Endothelial cell of umbilical vein (primary cell): ENCODE results near the gene ARHGAP15. TPM values are rescaled to one million over a fixed set of nuclear protein-coding genes. Genes with fewer than 3 reads are reported as not detected.

Experiments used
- BruUV-seq: library from RNA; stranded (reverse); fragments of 400-500 nt; replicated peaks from 2 replicates; lab custom pipeline; 2021; lab: Mats Ljungman, UMichigan
- CTCF ChIA-PET: fragments of 300-600, 350-600 bp; sonication (Branson Sonifier 250); formaldehyde crosslinking; loops from one replicate; lab custom pipeline; 2021; ENCODE audit warnings: antibody characterized with exemption, inconsistent platforms; lab: Charles Lee
- POLR2A ChIA-PET: fragments of 300-600, 350-600 bp; sonication (Branson Sonifier 250); formaldehyde crosslinking; loops from one replicate; lab custom pipeline; 2021; ENCODE audit warnings: antibody characterized with exemption, inconsistent platforms; lab: Charles Lee
- DNase-seq: peaks from one replicate; pipeline ENCODE4 v3.0.0-alpha.2; 2011; ENCODE audit warnings: low read depth, low spot score
- FAIRE-seq: peaks from 2 replicates; lab custom pipeline; 2011; peaks lifted over from hg19 to GRCh38; lab: Jason Lieb, UNC
- H2AFZ ChIP-seq: 2 replicates; pipeline ENCODE4 v1.6.0; 2012; ENCODE audit warnings: low read depth, low read length, control low read depth, inconsistent platforms
- H3K27ac ChIP-seq: 2 replicates; pipeline ENCODE4 v1.5.1; 2011; ENCODE audit warnings: low read depth, mild to moderate bottlenecking, control low read depth, low read length, moderate library complexity; ENCODE audit not compliant: insufficient read depth
- H3K27me3 ChIP-seq, 2 experiments: 2 replicates each; pipeline versions ENCODE4 v1.6.0 to v1.6.1; 2011; ENCODE audit warnings: low read length in 2 of 2, mixed read lengths in 1 of 2; ENCODE audit not compliant: control insufficient read depth in 2 of 2, insufficient read depth in 2 of 2
- H3K36me3 ChIP-seq, 2 experiments: 2 replicates in 1 of 2; 3 replicates in 1 of 2; pipeline ENCODE4 v1.5.1; 2011; ENCODE audit warnings: low read length in 2 of 2, mild to moderate bottlenecking in 1 of 2, moderate library complexity in 1 of 2; ENCODE audit not compliant: control insufficient read depth in 2 of 2, insufficient read depth in 2 of 2; ENCODE audit errors: extremely low read depth in 1 of 2
- H3K4me1 ChIP-seq: 3 replicates; pipeline ENCODE4 v1.5.1; 2011; ENCODE audit warnings: mild to moderate bottlenecking, low read length; ENCODE audit not compliant: control insufficient read depth, insufficient read depth; ENCODE audit errors: extremely low read depth
- H3K4me2 ChIP-seq: 2 replicates; pipeline ENCODE4 v1.6.1; 2011; ENCODE audit warnings: low read length, control low read depth, mixed read lengths; ENCODE audit not compliant: insufficient read depth
- H3K4me3 ChIP-seq, 3 experiments: fragments of 200-600 bp in 1 of 3; sonication (generic), shearing (Covaris generic) in 1 of 3; replicated peaks in 1 of 3; 2 replicates each; pipeline ENCODE4 v1.5.1; 2011 to 2016; ENCODE audit warnings: control low read depth in 3 of 3, low read length in 3 of 3, mild to moderate bottlenecking in 2 of 3, inconsistent platforms in 1 of 3, low read depth in 1 of 3, moderate library complexity in 1 of 3; ENCODE audit not compliant: insufficient read depth in 1 of 3
- H3K79me2 ChIP-seq: 2 replicates; pipeline ENCODE4 v1.6.0; 2012; ENCODE audit warnings: low read length, inconsistent platforms; ENCODE audit not compliant: control insufficient read depth, insufficient read depth
- H3K9ac ChIP-seq: replicated peaks from 2 replicates; pipeline ENCODE3; 2011; ENCODE audit warnings: low read length, control low read depth; ENCODE audit not compliant: insufficient read depth; ENCODE audit errors: extremely low read depth
- H3K9me1 ChIP-seq: replicated peaks from 3 replicates; pipeline ENCODE4 v1.6.0; 2011; ENCODE audit warnings: mild to moderate bottlenecking, low read length; ENCODE audit not compliant: control insufficient read depth, insufficient read depth; ENCODE audit errors: extremely low read depth
- H3K9me3 ChIP-seq: replicated peaks from 2 replicates; pipeline ENCODE4 v1.5.1; 2012; ENCODE audit warnings: low read length, inconsistent platforms; ENCODE audit not compliant: control insufficient read depth, insufficient read depth
- H4K20me1 ChIP-seq: replicated peaks from 2 replicates; pipeline ENCODE3; 2011; ENCODE audit warnings: mild to moderate bottlenecking, low read length; ENCODE audit not compliant: control insufficient read depth, insufficient read depth; ENCODE audit errors: extremely low read depth
- EZH2 ChIP-seq: IDR thresholded peaks from 2 replicates; pipeline ENCODE4 v1.6.1; 2012; ENCODE audit warnings: borderline replicate concordance, low read depth, mild to moderate bottlenecking, moderate library complexity, low read length, inconsistent platforms; ENCODE audit not compliant: severe bottlenecking
- FOS ChIP-seq: IDR thresholded peaks from 2 replicates; pipeline ENCODE4 v1.6.1; 2011; ENCODE audit warnings: mild to moderate bottlenecking, low read length, moderate library complexity, borderline replicate concordance; ENCODE audit not compliant: insufficient read depth
- GATA2 ChIP-seq: IDR thresholded peaks from 2 replicates; pipeline ENCODE4 v1.7.0; 2011; ENCODE audit warnings: low read depth, mild to moderate bottlenecking, moderate library complexity, mixed read lengths, low read length; ENCODE audit not compliant: insufficient read length, insufficient read depth
- JUN ChIP-seq: IDR thresholded peaks from 2 replicates; pipeline ENCODE4 v1.6.1; 2011; ENCODE audit warnings: borderline replicate concordance, low read depth; ENCODE audit not compliant: insufficient read length, insufficient read depth
- MAX ChIP-seq: IDR thresholded peaks from 2 replicates; pipeline ENCODE4 v1.6.1; 2011; ENCODE audit not compliant: insufficient read depth, insufficient read length
- MYC ChIP-seq: IDR thresholded peaks from one replicate; pipeline ENCODE4 v1.6.1; 2011; ENCODE audit warnings: mild to moderate bottlenecking, low read depth, low read length
- POLR2A ChIP-seq: IDR thresholded peaks from 2 replicates; pipeline ENCODE4 v1.6.1; 2012; ENCODE audit warnings: low read depth, mild to moderate bottlenecking, control low read depth, low read length
- POLR2AphosphoS5 ChIP-seq: IDR thresholded peaks from 2 replicates; pipeline ENCODE4 v1.6.1; 2012; ENCODE audit warnings: low read depth, mild to moderate bottlenecking, control low read depth, low read length, moderate library complexity; ENCODE audit not compliant: insufficient read depth
- dilution Hi-C: fragments of 300-500 bp; cut with MboI; formaldehyde crosslinking; loops from one replicate; pipeline ENCODE4 v1.15.0; 2019; ENCODE audit warnings: low sequenced_read_pairs; ENCODE audit not compliant: extremely low pct_ligation_motif_present
- intact Hi-C: fragments of 100-400 bp; cut with micrococcal nuclease; formaldehyde crosslinking; loops from one replicate; pipeline ENCODE4 v1.10.0; 2022
- polyA plus RNA-seq, 4 experiments: library from polyadenylated mRNA; depleted of rRNA in 3 of 4; stranded (reverse) in 3 of 4; unstranded in 1 of 4; fragments of >200 nt; gene quantifications; 2 replicates each; pipeline versions ENCODE4 v1.2.1 to v1.2.3, GENCODE V29; 2011 to 2012; ENCODE audit warnings: missing spikeins in 1 of 4
- total RNA-seq: library from RNA; stranded (reverse); gene quantifications from 2 replicates; pipeline ENCODE4 v1.2.3, GENCODE V29; 2021
- TF ChIP-seq, protein P1 (sequence below), 2 donors: IDR thresholded peaks; 1 replicate in 1 of 2; 2 replicates in 1 of 2; pipeline ENCODE4 v1.5.1; 2011; ENCODE audit warnings: low read length in 2 of 2, mild to moderate bottlenecking in 2 of 2, moderate library complexity in 2 of 2, control low read depth in 1 of 2, inconsistent platforms in 1 of 2, low read depth in 1 of 2; ENCODE audit not compliant: insufficient read depth in 1 of 2; ENCODE audit errors: extremely low read depth in 1 of 2

The ARHGAP15 gene
- total and polyA plus RNA-seq, 2 donors (not counting 3 experiments of a cell fraction or from before 2014, with no cell fraction given) = not detected

DNA sequence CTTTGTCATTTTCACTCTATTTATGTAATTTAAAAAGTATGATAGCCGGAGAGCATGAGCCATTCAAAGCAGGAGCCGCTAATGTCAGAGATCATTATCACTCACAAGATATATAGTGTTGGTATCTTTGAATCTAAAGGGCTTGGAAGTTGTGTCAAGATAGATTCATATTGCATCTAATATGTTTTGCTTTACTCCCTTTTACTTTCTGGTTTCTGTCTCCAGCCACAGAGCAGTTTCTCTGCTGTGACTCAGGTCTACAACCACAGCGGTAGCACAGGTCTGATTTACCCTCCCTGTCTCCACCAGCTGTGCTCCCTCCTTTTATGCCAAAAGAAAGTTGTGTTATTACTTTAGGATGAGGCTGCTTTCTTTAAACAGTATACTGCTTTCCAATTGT is 424.0 kb downstream of the ARHGAP15 start:
- Histone ChIP-seq H3K79me2 (no peaks in the 10 kb centered on the region), H3K9ac (no peak overlapping the region), H3K36me3 (no peaks in the 10 kb centered on the region), H3K4me2 (no peak overlapping the region), H3K27me3 (no peaks in the 10 kb centered on the region), H3K4me3 (no peak overlapping the region), H2AFZ (no peak overlapping the region), H3K9me1 (no peaks in the 10 kb centered on the region), H3K4me1 (no peaks in the 10 kb centered on the region), H4K20me1 (no peaks in the 10 kb centered on the region), H3K27ac (no peak overlapping the region), H3K9me3 (no peaks in the 10 kb centered on the region)
- POLR2A ChIA-PET = no interaction called here
- FAIRE-seq = no peak
- dilution Hi-C loops = no loop called here
- BruUV-seq = no TSS peak
- TF ChIP-seq GATA2 (no peak), POLR2A (no peak), MAX (no peak), JUN (no peak), EZH2 (no peak), FOS (no peak), POLR2AphosphoS5 (no peak), MYC (no peak)
- TF ChIP-seq, protein P1, sequence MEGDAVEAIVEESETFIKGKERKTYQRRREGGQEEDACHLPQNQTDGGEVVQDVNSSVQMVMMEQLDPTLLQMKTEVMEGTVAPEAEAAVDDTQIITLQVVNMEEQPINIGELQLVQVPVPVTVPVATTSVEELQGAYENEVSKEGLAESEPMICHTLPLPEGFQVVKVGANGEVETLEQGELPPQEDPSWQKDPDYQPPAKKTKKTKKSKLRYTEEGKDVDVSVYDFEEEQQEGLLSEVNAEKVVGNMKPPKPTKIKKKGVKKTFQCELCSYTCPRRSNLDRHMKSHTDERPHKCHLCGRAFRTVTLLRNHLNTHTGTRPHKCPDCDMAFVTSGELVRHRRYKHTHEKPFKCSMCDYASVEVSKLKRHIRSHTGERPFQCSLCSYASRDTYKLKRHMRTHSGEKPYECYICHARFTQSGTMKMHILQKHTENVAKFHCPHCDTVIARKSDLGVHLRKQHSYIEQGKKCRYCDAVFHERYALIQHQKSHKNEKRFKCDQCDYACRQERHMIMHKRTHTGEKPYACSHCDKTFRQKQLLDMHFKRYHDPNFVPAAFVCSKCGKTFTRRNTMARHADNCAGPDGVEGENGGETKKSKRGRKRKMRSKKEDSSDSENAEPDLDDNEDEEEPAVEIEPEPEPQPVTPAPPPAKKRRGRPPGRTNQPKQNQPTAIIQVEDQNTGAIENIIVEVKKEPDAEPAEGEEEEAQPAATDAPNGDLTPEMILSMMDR (IDR thresholded peaks at IDR 0.05; ENCODE audit: extremely low read depth in 1 of 2, insufficient read depth in 1 of 2, low read depth in 1 of 2, low read length in 2 of 2) = no peak
- intact Hi-C loops = no loop called here
- CTCF ChIA-PET = no interaction called here
- DNase-seq = no peak
